DMS53 (cell line): ENCODE measurements around the gene PALD1.
A peak's percentile ranks its signal among the peaks of the same experiment; 100 is the strongest.

Experiments used
- DNase-seq: peaks from one replicate; lab custom pipeline; 2025; lab: John Stamatoyannopoulos, UW

PALD1 gene

GRCh38 chr10:70504521-70505358 is 26.2 kb downstream of the PALD1 start:
- DNase-seq = no peak

DNA sequence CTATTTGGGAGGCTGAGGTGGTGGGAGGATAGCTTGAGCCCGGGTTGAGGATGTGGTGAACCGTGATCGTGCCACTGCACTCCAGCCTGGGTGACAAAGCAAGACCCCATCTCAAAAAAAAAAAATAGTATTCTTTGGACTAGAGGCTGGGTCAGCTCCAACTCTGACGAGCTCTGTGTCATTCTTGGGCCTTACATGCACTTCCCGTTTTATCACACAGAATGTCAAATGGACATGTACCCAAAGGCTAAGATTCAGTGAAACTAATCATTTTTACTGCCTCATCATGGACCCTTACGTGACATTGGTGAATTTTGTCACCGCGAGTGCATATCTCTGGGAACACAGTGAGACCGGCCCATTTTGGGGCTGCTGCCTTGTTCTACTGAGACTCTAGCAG is 27.3 kb downstream of the PALD1 start:
- DNase-seq = no peak

- no peak for DNase-seq
Observed at GRCh38 chr10:70507966-70508365, 29.4 kb downstream of the PALD1 start.

DNA sequence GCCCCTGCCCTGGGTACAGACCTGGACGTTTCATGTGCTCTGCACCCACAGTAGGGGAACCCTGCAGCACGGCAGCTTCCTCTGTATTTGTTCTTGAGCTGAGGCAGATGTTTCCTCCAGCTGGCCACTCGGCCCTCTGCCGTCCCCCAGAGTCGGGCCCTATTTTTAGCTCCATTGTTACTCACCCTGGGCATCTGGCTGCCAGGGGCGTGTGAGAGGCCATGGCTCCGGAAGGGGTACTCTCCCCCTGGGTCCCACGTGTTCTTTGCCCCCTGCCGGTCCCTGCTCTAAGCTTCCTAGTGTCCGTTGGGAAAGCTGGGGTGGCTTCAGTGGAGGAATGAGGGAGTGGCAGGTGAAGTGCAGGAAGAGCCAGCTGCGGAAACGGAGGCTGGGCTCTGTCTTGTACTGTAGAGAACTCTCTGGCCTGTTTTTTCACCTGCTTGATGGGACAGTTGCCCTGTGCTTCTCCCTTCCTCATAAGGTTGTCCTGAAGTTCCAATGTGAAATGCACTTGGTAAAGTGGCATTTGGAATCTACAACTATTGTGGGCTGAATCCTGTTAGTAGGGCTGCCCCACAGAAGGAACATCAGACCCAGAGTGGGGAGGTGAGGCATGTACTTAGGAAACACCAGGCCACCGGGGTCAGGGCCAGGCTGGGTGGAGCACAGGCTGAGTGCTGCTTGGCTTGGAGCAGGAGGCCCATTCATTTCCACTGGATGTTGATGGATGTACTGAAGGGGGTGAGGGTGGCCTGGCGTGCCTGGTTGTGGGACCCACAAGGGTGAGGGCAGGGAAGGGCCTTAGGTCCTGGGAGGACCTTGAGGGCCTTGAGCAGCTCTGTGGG is 30.6 kb downstream of the PALD1 start:
- peak; percentile 87 for DNase-seq

GRCh38 chr10:70509757-70510147 is 31.2 kb downstream of the PALD1 start:
- DNase-seq = no peak

GRCh38 chr10:70510453-70510852 is 31.9 kb downstream of the PALD1 start:
- no peak for DNase-seq

DNA sequence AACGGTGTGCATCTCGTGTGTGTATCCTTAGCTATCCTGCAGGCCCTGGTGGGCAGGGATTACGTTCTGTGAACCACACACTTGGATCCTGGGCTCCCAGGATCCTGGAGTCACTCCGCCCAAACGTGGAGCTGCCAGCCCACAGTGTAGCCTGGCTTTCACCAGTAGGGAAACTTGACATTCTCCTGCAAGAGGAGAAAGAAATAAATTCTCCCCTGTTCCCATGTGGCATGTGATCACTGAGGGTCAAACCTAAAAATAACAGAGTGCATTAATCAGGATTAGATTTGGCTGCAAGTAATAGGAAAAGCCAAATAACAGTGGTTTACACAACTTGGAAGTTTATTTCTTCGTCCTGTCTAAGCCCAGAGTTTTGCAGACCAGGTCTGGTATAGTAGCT is 32.3 kb downstream of the PALD1 start:
- DNase-seq = no peak

DNA sequence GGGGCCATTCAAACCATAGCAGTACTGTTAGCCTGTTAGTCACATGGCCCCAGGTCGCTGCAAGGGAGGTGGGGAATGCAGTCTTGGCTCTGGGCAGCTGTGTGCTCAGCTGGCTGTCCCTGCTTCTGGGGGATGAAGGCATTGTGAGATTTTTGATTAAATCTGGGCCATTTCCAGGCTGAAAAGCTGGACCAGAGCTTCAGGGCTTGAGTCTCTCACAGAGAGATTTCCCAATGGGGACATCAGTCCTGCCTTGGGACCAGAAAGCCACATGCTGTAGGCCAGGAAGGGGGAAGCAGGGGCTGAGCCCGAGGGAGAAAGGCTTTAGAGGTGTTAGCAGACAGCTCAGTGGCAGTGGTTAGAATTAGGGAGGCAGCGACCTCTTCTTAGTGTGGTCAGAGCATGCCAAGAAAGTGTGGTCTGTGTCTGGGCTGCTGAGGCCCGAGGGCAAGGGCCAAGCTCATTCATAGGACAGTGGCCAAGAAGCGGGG is 33.6 kb downstream of the PALD1 start:
- no peak for DNase-seq

DNA sequence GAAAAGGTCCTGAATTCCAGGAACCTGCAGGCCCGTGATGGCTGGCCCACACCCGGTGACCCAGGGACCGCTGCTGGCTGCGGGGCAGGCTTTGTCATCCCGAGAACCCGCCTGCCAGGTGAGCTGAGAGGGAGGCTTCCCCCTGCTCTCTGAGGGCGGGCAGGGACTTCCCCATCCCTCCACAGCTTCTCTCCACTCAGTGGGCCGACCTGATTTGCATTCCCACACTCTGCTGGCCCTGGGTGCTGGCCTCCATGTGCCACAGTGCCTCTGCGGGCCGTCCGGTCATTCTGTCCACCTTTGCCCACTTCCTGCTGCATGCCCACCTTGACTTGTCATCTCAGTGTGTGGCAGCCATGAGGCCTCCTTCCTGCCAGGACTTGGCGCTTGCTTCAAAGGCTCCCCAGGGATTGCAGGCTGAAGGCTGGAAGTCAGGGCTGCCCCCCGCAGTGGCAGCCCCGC is 35.3 kb downstream of the PALD1 start:
- DNase-seq = no peak

GRCh38 chr10:70514591-70514990 is 36.0 kb downstream of the PALD1 start:
- no peak for DNase-seq

GRCh38 chr10:70515035-70515667 is 36.6 kb downstream of the PALD1 start:
- no peak for DNase-seq

DNA sequence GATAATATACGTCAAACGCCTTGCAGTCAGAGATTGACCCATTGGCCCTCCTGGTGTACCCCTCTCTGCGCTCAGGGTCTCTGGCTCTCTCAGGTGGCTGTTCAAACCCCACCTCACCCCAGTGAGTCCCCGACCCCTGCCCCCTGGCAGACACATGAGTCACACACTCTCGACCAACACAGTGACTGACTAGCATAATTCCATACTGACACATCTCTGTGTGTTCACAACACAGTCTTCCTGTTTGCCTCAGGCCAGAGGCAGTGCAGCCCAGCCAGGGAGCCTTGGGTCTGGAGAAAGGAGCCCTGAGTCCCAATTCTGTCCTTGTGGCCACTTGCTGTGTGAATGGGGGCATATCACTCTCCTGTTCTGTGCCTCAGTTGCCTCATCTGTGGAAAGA is 40.1 kb downstream of the PALD1 start:
- no peak for DNase-seq

DNA sequence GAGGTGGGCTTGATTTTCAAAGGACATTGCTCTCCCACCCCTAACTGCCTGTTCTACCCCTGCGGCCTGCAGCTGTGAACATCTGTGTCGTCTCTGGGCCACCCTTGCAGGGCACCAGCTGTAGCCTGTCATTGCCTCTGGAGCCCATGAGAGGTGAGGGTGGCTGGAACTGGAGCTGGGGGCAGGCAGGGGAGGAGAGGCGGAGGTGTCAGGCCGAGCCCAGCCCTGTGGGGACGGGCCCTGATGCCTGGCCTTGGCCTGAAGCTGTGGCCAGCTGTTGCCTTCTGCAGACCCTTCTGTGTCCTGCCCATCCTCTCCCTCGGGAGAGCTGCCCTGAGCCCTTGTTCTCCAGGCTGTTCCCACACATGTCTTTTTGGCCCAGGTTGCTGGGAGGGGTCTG is 44.5 kb downstream of the PALD1 start:
- DNase-seq = no peak

GRCh38 chr10:70523549-70523948 is 45.0 kb downstream of the PALD1 start:
- DNase-seq = no peak

- DNase-seq = no peak
Observed at GRCh38 chr10:70528314-70528713, 49.7 kb downstream of the PALD1 start.

- DNase-seq = peak; percentile 62
Observed at GRCh38 chr10:70528741-70529362, 50.3 kb downstream of the PALD1 start.

DNA sequence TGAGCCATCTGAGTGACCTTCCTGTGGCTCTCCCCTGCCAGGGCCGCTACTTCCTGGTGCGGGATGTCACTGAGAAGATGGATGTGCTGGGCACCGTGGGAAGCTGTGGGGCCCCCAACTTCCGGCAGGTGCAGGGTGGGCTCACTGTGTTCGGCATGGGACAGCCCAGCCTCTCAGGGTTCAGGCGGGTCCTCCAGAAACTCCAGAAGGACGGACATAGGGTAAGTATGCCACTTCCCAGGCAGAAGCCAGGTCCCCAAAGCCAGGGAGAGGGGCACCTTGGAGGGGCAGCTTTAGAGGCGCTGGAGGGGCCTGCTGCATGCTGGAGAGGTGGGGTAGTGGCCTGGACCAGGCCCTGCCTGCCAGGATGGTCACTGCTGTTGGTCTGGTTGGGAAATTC is 51.3 kb downstream of the PALD1 start:
- no peak for DNase-seq

DNA sequence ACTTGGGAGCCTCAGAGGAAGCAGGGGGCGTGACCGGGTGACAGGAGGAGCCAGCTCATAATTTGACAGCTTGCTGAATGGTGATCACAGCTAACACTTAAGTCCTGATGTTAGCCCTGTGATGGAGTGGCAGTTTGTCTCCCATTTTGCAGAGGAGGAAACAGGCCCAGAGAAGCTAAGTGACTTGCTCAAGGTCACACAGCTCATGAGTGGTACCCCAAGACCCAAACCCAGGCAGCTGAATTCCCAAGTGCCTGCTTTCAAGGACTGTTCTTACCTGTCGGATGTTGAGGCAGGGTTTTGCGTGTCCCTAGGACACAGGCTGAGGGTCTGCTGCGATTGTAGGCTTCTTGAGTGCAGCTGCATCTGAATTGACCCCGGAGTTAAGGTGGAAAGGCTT is 51.7 kb downstream of the PALD1 start:
- no peak for DNase-seq

DNA sequence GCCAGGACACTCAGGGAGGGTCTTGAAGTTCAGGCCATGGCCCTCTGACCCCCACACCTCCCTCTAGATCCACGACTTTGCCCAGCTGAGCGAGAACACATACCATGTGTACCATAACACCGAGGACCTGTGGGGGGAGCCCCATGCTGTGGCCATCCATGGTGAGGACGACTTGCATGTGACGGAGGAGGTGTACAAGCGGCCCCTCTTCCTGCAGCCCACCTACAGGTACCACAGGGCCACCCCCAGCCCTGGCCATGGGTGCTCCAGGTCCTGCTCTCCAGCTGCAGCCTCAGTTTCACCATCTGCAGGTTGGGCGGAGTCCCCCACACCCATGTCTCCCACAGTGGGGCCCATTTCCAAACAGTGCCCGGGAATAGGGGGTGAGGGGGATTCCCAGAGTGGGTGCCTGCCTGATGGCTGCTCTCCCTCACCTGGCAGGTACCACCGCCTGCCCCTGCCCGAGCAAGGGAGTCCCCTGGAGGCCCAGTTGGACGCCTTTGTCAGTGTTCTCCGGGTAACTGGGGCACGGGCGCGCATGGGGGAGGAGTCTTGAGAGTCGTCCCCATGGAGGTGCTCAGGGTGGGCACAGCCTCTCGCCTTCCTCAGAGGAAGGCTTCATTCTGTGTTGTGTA is 54.1 kb downstream of the PALD1 start:
- DNase-seq = no peak

DNA sequence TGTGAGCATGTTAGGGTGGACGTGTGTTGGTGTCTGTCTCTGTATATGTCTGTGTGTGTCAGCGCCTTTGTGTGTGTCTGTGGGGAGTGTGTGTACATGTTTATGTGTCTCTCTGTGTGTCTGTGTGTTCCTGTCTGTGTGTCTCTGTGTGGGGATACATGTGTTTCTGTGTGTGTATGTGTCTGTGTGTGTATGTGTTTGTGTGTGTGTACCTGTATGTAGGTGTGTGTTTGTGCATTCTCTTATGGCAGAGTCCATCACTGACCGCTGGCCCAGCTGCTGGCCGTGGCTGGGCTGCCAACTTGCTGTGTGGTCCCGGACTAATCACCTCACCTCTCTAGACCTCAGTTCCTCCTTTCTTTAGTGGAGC is 54.6 kb downstream of the PALD1 start:
- no peak for DNase-seq

- DNase-seq = no peak
Observed at GRCh38 chr10:70534281-70534680, 55.7 kb downstream of the PALD1 start.

GRCh38 chr10:70535001-70535400 is 56.4 kb downstream of the PALD1 start:
- no peak for DNase-seq
